Stimulated activated naive CD8-positive, alpha-beta T cell treated with anti-CD3 and anti-CD28 coated beads, Interleukin-15, Interleukin-2, amounts not matched to agents 100 U/mL and 50 U/mL, for 24 hours (primary cell): Measurements from ENCODE around the gene CCDC107.
"Not testable (repeated sequence)": the region's sequence is repeated elsewhere in the genome, so short reads cannot be mapped to it uniquely, and the experiment has no call there.

ENCODE experiments used
- ATAC-seq: fragments of 150-1000 bp; cut with Tn5 transposase; one replicate; pipeline ENCODE4 v1.10.0; 2021
- DNase-seq: peaks from one replicate; pipeline ENCODE4 v3.0.0; 2021

Gene CCDC107

GRCh38 chr9:35638751-35639150 lies 19.3 kb upstream of the CCDC107 start:
- ATAC-seq, DNase-seq: not testable (repeated sequence)

DNA sequence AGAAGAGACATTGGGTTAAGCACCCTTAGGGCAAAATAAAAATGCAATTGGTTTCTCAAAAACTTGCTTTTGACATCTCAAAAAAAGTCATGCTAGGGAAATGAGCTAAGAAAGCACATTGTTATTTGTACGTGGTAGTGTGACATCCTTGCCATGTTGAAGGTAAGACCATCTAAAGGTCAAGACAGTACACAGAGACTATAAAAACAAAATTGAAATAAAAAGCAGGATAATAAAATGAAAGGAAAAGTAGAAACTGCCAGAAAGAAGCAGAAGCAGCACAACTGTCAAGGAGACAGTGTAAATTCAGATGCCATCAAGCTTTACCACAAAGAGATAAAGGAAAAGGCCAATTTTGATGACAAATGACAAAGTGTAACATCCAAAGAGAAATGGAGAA lies 18.9 kb upstream of the CCDC107 start:
- peak; percentile 66 for ATAC-seq
- not testable (repeated sequence) for DNase-seq

- ATAC-seq (no peak), DNase-seq (no peak)
These were observed 18.5 kb upstream of the CCDC107 start for GRCh38 chr9:35639631-35640030.

- not testable (repeated sequence) for DNase-seq, ATAC-seq
These were observed 17.7 kb upstream of the CCDC107 start for GRCh38 chr9:35640431-35640830.

- DNase-seq, ATAC-seq: not testable (repeated sequence)
These were observed 16.6 kb upstream of the CCDC107 start for GRCh38 chr9:35641478-35641877.

DNA sequence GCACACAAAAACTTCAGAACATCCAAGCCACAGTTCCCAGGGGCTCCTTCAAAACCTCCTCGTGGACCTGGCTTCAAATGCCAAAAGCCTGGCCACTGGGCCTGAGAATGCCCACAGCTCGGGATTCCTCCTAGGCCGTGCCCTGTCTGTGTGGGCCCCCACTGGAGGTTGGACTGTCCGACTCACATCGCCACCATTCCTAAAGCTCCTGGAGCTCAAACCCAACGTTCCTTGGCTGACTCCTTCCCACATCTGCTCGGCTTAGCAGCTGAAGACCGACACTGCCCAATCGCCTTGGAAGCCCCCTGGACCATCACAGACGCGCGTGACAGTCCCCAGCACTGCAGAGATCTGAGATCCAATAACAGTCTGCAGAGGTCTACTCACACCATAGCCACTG lies 15.0 kb upstream of the CCDC107 start:
- no peak for ATAC-seq
- DNase-seq, result no peak

DNA sequence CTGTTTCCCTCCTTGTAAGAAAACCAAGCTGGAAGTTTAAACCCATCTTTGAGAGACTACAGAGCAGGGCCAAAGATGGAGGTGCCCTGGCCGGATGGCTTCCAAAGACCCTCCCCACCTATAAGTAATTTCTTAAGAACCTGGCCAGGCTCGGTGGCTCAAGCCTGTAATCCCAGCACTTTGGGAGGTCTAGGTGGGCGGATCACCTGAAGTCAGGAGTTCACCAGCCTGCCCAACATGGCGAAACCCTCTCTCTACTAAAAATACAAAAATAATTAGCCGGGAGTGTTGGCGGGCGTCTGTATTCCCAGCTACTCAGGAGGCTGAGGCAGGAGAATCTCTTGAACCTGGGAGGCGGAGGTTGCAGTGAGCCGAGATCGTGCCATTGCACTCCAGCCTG lies 12.4 kb upstream of the CCDC107 start:
- ATAC-seq, DNase-seq: not testable (repeated sequence)

- no peak for ATAC-seq
- DNase-seq, result no peak
These were observed 11.9 kb upstream of the CCDC107 start for GRCh38 chr9:35646153-35646532.

DNA sequence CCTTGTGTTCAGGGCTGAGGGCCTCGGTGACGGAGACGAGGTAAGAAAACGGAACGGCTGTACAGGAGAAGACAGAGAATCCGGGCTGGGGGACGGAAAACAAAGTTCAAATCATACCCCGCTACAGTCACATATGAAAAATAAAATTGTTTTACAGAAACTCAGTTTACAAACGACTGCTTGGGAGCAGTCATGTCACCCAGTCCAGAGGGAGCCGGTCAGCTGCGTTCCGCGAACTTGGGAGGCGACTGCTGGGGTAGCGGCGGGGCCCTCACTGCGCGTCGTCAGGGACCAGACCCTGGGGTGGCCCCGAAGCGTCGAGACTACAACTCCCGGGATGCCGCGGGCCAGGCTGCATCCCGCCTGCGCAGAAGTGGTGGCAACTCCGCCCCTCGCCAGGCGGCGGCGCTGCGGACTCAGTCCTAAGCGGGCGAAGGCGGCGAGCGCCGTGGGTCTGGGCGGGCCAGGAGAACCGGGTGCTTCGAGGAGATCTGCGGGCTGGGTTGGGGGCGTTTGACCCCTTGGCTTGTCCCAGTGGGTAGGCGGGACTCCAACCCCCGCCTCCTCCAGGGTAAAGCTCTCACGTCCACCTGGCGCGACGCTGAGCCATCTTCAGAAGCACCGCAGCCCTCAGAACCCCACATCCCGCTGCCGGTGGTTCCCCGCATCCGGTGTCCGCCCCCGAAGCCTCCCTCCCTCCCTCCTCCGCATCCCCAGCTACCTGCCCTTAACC lies 11.4 kb upstream of the CCDC107 start:
- DNase-seq, result peak; percentile 94
- ATAC-seq, result peak; percentile 88

GRCh38 chr9:35649431-35650340 lies 8.4 kb upstream of the CCDC107 start:
- DNase-seq (peak; percentile 64), ATAC-seq (no peak)

DNA sequence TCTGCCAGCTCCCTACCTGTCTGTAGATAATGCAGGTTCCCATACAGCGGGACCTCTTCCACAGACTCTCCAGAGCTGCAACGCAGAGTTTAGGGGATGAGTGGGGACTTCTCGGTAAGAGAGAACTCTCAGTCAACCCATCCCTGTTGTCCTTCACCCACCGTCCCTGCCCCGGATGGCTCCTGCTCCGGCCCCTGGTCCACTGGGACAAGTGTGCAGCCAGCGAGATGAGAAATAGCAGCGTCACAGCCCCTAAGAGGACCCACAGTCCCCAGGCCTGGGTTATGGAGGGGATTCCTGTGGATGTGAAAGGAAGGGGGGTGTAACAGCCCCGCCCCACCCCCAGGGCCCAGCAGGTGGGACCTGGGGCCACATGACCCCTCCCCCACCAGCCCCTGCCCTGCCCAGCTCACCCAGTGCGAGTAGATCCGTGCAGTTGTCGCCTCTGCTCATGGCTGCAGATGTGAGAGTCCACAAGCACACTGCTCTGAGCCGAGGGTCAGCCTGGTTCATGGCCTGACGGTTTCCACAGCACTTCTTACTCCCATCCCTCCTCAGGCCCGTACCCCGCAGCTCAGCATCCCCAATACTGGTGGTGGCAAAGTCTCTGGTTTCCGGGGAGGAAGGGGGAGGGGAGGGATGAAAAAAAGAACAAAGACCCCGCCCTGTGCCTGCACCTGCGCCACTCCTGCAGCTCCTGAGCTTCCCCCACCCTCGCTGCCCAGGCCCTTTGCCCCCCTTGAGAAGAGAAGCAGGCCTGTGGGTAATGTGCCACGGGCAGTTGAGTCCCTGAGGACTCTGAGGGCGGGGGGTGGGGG lies 7.5 kb upstream of the CCDC107 start, which contains the start of gene SIT1:
TSS of gene SIT1 (minus strand) at position 591 of the 818 bp plus-strand sequence. CDS start at position 513, 78 bp downstream.
- DNase-seq, result peak; percentile 68

GRCh38 chr9:35651956-35652828 lies 5.9 kb upstream of the CCDC107 start:
- ATAC-seq, result no peak
- no peak for DNase-seq

More for the DNA sequence above, 7.5 kb upstream of the CCDC107 start, which contains the start of gene SIT1:
- peak; percentile 10 for ATAC-seq

DNA sequence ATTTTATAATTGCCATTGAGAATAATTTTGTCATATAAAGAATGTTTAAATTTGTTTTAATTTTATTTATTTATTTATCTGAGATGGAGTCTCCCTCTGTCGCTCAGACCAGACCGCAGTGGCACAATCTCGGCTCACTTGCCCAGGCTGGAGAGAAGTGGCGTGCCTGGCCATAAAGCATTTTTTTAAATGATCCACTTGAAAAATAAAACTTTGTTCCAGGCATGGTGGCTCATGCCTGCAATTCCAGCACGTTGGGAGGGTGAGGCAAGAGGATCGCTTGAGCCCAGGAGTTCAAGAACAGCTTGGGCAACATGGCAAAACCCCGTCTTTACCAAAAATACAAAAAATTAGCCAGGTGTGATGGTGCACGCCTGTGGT lies 5.3 kb upstream of the CCDC107 start:
- DNase-seq (no peak), ATAC-seq (no peak)

- ATAC-seq, result no peak
- DNase-seq, result no peak
These were observed 4.5 kb upstream of the CCDC107 start for GRCh38 chr9:35653611-35654010.

- no peak for DNase-seq
- ATAC-seq, result no peak
These were observed 1.7 kb upstream of the CCDC107 start for GRCh38 chr9:35656348-35656747.

DNA sequence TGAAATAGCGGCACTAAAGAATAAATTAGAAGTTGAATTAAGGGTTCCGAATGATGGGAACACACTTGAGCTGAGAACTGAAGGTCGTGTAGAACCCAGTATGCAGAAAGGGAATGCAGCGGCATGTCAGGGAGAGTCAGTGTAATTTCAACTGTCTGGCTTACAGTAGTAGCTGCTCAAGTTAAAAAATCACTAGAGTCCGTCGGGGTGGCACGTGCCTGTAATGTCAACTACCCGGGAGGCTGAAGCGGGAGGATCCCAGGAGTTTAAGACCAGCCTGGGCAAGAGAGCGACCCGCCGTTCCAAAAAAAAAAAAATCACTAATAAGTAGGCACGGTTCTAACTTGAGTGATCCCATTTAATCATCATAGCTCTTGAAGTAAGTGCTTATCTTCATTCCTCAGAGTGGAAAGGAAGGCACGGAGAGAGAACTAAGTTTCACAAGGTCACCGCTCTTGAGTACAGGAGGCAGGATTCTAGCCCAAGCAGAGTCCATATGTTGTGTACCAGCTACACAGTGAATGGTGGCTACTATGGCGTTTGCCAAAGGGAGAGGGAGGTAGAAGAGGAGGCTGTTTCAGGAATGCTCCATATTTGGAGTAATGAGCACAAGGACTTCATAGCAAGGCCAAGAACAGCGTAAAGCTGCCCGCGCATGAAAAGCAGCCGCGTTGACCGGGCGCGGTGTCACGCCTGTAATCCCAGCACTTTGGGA lies 1.1 kb upstream of the CCDC107 start:
- DNase-seq (no peak), ATAC-seq (no peak)

- ATAC-seq, result peak; percentile 97
- DNase-seq, result peak; percentile 96
These were observed 451 bp upstream of the CCDC107 start, which contains the start of gene RMRP for GRCh38 chr9:35657546-35658136. TSS of gene RMRP (minus strand) at chr9:35658019.

DNA sequence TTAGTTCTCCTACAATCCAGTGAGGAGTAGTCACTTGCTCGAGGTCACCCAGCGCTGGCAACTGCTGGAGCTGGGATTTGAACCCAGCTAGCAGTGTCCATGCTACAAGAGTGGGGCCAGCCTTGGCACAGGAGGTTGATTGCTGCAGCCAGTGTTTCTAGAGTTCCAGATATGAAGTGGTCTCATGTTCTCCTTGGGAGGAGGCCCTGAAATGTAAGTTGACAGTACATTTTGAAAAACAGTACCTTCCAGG lies 802 bp downstream of the CCDC107 start:
- DNase-seq, result no peak
- no peak for ATAC-seq

DNA sequence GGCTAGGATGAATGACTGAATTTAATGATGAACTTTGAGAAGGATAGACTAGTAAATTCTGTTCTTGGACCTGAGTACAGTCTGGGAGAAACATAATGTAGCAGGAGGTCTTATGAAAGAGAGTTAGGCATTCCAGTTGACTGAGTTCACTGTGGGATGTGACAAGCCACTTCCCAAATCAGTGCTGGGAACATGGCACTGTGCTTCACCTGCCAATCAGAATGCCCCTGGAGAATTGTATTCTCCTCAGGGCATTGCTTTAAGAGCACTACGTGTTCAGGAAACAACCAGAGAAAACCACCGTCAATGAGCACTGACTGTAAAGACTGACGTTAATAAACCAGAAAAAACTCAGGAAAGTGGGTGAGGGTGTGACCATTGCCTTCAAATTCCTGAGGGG lies 1.2 kb downstream of the CCDC107 start:
- DNase-seq, result no peak

DNA sequence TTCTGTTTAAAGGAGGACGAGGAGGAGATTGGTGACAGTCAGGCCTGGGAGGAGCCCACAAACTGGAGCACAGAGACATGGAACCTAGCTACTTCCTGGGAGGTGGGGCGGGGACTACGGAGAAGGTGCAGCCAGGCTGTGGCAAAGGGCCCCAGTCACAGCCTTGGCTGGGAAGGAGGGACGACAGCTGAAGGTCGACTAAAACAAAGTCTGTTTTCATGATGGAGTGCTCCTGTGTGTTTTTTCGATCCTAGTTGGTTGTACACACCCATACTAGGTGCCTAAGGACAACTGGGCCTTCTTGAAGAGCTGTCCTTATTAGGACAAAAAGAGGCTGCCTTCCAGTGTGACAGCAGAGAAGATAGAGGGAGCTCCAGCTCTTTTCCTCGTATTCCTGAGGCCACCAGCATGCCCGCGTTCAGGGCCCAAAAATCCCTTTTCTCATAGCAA lies 2.9 kb downstream of the CCDC107 start:
- ATAC-seq (no peak), DNase-seq (no peak)

More for the DNA sequence above, 1.2 kb downstream of the CCDC107 start:
- no peak for ATAC-seq
